Natural killer cell treated with Interleukin-12 subunit alpha and Interleukin-12 subunit beta and Interleukin-15 and Interleukin-18, amount 100 ng/mL, for 72 hours (primary cell): ENCODE data around the gene EYA2. TPM values are rescaled to one million over a fixed set of nuclear protein-coding genes. Genes with fewer than 3 reads are reported as not detected.
"Not testable (repeated sequence)": the region's sequence is repeated elsewhere in the genome, so short reads cannot be mapped to it uniquely, and the experiment has no call there.

Source experiments
- ATAC-seq, 2 donors: fragments of 150-1000 bp; cut with Tn5 transposase in 1 of 2; sonication (Bioruptor Pico), chemical (Tn5 transposase) in 1 of 2; 2 replicates each; pipeline ENCODE4 v1.10.0; 2021
- DNase-seq: peaks from one replicate; pipeline ENCODE4 v3.0.0; 2022; ENCODE audit warnings: low spot score
- H3K27ac Mint-ChIP-seq, 2 donors: 1 replicate in 1 of 2; 2 replicates in 1 of 2; pipeline ENCODE4 v1.8.0; 2022; ENCODE audit warnings: mixed read lengths in 2 of 2, mild to moderate bottlenecking in 1 of 2, moderate library complexity in 1 of 2
- H3K27me3 Mint-ChIP-seq, 2 donors: 1 replicate in 1 of 2; 2 replicates in 1 of 2; pipeline ENCODE4 v1.8.0; 2022; ENCODE audit warnings: mixed read lengths in 2 of 2
- H3K36me3 Mint-ChIP-seq: one replicate; pipeline ENCODE4 v1.8.0; 2022; ENCODE audit warnings: mixed read lengths
- H3K4me1 Mint-ChIP-seq, 2 donors: 1 replicate in 1 of 2; 2 replicates in 1 of 2; pipeline ENCODE4 v1.8.0; 2022; ENCODE audit warnings: low read depth in 2 of 2, mixed read lengths in 2 of 2, mild to moderate bottlenecking in 1 of 2
- H3K4me3 Mint-ChIP-seq: one replicate; pipeline ENCODE4 v1.8.0; 2022; ENCODE audit warnings: mixed read lengths
- H3K9me3 Mint-ChIP-seq: 2 replicates; pipeline ENCODE4 v1.8.0; 2022; ENCODE audit warnings: mixed read lengths
- total RNA-seq, 2 donors: library from RNA; stranded (reverse); gene quantifications; one replicate each; pipeline ENCODE4 v1.2.3, GENCODE V29; 2022

Gene EYA2
- total RNA-seq, 2 donors from 2014 or later: 0.17 TPM; not detected in 1

- no peak for DNase-seq
- H3K4me1 Mint-ChIP-seq: no peaks in the 10 kb centered on the region
- ATAC-seq: no peak
- H3K36me3 Mint-ChIP-seq: no peaks in the 10 kb centered on the region
- H3K4me3 Mint-ChIP-seq: no peak overlapping the region
- no peak overlapping the region for H3K27ac Mint-ChIP-seq
- peaks cover 11 to 16% of the 10 kb centered on the region in 2 donors for H3K27me3 Mint-ChIP-seq
- H3K9me3 Mint-ChIP-seq: no peaks in the 10 kb centered on the region
Observed at GRCh38 chr20:46930640-46931339, 36.1 kb downstream of the EYA2 start.

GRCh38 chr20:46931699-46932098 is 37.1 kb downstream of the EYA2 start:
- DNase-seq (no peak), ATAC-seq (no peak)
- Mint-ChIP-seq H3K4me1 (no peaks in the 10 kb centered on the region), H3K27ac (no peak overlapping the region), H3K36me3 (no peaks in the 10 kb centered on the region), H3K4me3 (no peak overlapping the region), H3K9me3 (no peaks in the 10 kb centered on the region), H3K27me3 (peaks cover 11 to 16% of the 10 kb centered on the region in 2 donors)

GRCh38 chr20:46932439-46932838 is 37.8 kb downstream of the EYA2 start:
- not testable (repeated sequence) for H3K9me3 Mint-ChIP-seq, DNase-seq, ATAC-seq, H3K36me3 Mint-ChIP-seq, H3K4me3 Mint-ChIP-seq, H3K27ac Mint-ChIP-seq, H3K4me1 Mint-ChIP-seq
- peaks cover 11 to 12% of the 10 kb centered on the region in 2 donors for H3K27me3 Mint-ChIP-seq

DNA sequence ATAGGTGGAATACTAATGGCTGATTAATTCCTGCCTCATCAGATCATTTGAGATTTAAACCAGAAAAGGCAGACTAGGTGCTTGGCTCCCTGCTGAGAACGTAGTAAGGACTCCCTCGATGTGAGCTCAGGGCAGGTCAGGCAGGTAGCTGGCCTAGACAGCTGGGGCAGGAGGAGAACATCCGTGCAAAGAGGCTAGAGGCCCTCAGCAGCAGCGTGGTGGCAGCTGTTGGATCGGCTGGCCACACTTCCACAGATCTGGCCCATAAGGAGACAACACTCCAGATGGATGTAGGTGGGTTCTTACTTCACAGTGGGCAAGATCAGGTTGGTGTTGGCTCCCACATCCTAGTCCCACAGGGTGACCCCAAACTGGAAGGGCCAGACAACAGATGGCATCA is 38.5 kb downstream of the EYA2 start:
- no peaks in the 10 kb centered on the region for H3K9me3 Mint-ChIP-seq
- peaks cover 11 to 12% of the 10 kb centered on the region in 2 donors for H3K27me3 Mint-ChIP-seq
- H3K36me3 Mint-ChIP-seq: no peaks in the 10 kb centered on the region
- peak in 1 of 2 donors; percentile 4 for ATAC-seq
- H3K4me3 Mint-ChIP-seq: no peak overlapping the region
- H3K27ac Mint-ChIP-seq: no peak overlapping the region
- no peaks in the 10 kb centered on the region for H3K4me1 Mint-ChIP-seq
- no peak for DNase-seq

GRCh38 chr20:46934746-46935287 is 40.2 kb downstream of the EYA2 start:
- no peak for ATAC-seq
- Mint-ChIP-seq H3K4me3 (no peak overlapping the region), H3K36me3 (no peaks in the 10 kb centered on the region), H3K27me3 (peaks cover 0 to 20% of the 10 kb centered on the region in 2 donors), H3K9me3 (no peaks in the 10 kb centered on the region), H3K27ac (no peak overlapping the region), H3K4me1 (no peaks in the 10 kb centered on the region)
- DNase-seq: no peak

GRCh38 chr20:46935394-46936017 is 40.9 kb downstream of the EYA2 start:
- Mint-ChIP-seq H3K36me3 (no peaks in the 10 kb centered on the region), H3K4me3 (no peak overlapping the region), H3K27me3 (peaks cover 0 to 17% of the 10 kb centered on the region in 2 donors), H3K27ac (no peak overlapping the region), H3K9me3 (no peaks in the 10 kb centered on the region), H3K4me1 (no peaks in the 10 kb centered on the region)
- ATAC-seq: no peak
- DNase-seq: no peak

DNA sequence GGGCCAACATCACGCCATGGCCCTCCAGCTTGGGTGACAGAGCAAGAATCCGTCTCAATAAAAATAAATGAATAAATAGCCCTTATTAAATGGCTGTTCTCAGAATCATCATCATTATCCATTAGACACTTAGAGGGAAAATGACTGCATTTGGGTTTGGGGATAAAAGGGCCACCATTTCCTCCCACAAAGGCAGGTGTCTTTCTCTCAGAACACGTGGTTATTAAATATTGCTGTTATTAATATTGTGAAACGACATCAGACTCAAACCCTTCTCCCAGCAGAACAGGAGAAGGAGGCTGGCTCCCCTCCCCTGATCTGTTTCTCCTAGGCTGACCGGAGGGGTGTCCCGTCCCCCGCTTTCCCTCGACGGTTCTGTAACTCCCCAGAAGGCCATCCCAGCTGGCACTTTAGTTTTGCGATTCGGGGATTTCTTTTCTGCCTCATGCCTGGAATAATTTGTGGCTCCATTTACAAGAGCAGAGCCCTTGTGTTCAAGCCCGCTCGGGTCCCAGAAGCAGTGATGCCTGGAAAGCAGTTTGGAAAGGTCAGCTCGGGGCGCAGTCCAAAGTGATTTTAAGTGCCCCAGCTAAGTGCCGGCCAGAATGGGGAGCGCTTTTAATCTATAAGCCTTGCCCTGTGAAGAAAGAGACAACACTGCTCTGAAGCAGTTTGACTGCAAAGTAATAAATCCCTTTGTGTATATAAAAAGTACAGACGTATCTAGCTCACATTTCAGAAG is 41.9 kb downstream of the EYA2 start:
- ATAC-seq (no peak), DNase-seq (no peak)
- Mint-ChIP-seq H3K4me1 (no peaks in the 10 kb centered on the region), H3K36me3 (no peaks in the 10 kb centered on the region), H3K9me3 (no peaks in the 10 kb centered on the region), H3K4me3 (no peak overlapping the region), H3K27me3 (peaks cover 0 to 16% of the 10 kb centered on the region in 2 donors), H3K27ac (no peak overlapping the region)

DNA sequence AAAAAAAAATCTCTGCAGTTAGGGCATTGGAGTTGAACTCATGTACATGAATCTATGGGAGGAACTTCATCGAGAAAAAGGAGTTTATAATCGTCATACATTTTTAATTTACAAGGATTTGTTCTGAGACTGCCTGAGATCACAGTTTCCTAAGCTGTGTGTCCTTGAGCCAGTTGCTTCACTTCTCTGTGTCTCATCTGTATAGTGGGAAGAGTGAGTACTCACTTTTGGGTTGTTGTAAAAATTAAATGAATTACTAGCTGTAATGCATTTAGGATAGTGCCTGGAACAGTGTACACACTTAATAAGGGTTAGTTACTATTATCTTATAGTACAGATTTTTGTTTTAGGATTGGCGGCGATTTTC is 42.5 kb downstream of the EYA2 start:
- no peaks in the 10 kb centered on the region for H3K36me3 Mint-ChIP-seq
- ATAC-seq (no peak), DNase-seq (no peak)
- H3K9me3 Mint-ChIP-seq: no peaks in the 10 kb centered on the region
- no peak overlapping the region for H3K4me3 Mint-ChIP-seq
- peaks cover 0 to 16% of the 10 kb centered on the region in 2 donors for H3K27me3 Mint-ChIP-seq
- H3K4me1 Mint-ChIP-seq: no peaks in the 10 kb centered on the region
- H3K27ac Mint-ChIP-seq: no peak overlapping the region

GRCh38 chr20:46937533-46938226 is 43.0 kb downstream of the EYA2 start:
- H3K4me3 Mint-ChIP-seq: no peak overlapping the region
- no peak overlapping the region for H3K27ac Mint-ChIP-seq
- no peaks in the 10 kb centered on the region for H3K36me3 Mint-ChIP-seq
- peaks cover 0 to 13% of the 10 kb centered on the region in 2 donors for H3K27me3 Mint-ChIP-seq
- H3K9me3 Mint-ChIP-seq: no peaks in the 10 kb centered on the region
- no peaks in the 10 kb centered on the region for H3K4me1 Mint-ChIP-seq
- ATAC-seq (no peak), DNase-seq (no peak)

GRCh38 chr20:46938434-46938833 is 43.8 kb downstream of the EYA2 start:
- Mint-ChIP-seq H3K4me3 (no peak overlapping the region), H3K9me3 (no peaks in the 10 kb centered on the region), H3K4me1 (no peaks in the 10 kb centered on the region), H3K36me3 (no peaks in the 10 kb centered on the region), H3K27ac (no peak overlapping the region), H3K27me3 (peaks cover 0 to 13% of the 10 kb centered on the region in 2 donors)
- ATAC-seq: no peak
- DNase-seq: no peak

DNA sequence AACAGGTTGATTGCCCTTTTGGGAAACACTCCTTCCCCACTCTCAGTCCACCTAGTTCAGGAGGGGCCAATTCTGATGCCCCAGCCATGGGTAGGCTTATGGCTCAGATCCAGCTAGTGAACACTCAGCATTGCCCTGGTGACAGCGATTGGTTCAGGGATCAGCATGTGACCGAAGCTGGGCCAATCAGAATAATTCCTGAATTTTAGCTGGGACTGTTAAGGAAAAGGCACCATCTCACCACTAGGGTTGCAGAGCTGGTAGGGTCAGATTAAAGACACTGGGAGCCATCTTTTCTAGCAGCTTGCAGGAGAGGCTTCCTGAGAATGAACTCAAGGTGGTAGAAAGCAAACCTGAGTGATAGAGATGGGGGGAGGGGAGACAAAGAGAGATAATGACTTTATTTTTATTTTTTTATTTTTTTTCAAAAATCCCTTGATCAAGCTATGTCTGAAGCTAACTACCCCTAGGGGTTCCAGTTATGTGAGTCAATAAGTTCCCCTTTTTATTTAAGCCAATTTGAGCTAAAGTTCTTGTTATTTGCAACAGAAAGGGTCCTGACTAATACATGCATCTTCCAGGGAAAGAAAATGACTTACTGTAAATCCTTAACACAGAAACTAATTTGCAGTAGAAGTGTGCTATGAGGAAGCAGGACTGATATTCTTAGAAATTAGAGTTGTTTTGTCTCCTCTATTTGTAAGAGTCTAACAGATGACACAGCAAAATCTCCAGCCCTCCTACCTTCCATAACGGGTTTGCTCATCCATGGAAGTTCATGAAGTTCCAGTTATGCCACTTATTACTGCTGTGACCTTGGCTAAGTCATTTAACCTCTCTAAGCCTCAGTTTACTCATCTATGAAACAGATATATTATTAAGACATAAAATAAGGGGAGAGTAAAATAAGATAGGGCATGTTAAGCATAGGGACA is 44.7 kb downstream of the EYA2 start:
- Mint-ChIP-seq H3K9me3 (no peaks in the 10 kb centered on the region), H3K4me1 (no peaks in the 10 kb centered on the region), H3K4me3 (no peak overlapping the region), H3K27ac (no peak overlapping the region), H3K36me3 (no peaks in the 10 kb centered on the region), H3K27me3 (peaks cover 0 to 13% of the 10 kb centered on the region in 2 donors)
- ATAC-seq: no peak
- no peak for DNase-seq

GRCh38 chr20:46940616-46941015 is 46.0 kb downstream of the EYA2 start:
- Mint-ChIP-seq H3K4me3 (no peak overlapping the region), H3K36me3 (no peaks in the 10 kb centered on the region), H3K9me3 (no peaks in the 10 kb centered on the region), H3K27ac (no peak overlapping the region), H3K27me3 (peaks cover 0 to 9% of the 10 kb centered on the region in 2 donors), H3K4me1 (no peaks in the 10 kb centered on the region)
- DNase-seq: no peak
- peak; percentile 10 to 20 for ATAC-seq

DNA sequence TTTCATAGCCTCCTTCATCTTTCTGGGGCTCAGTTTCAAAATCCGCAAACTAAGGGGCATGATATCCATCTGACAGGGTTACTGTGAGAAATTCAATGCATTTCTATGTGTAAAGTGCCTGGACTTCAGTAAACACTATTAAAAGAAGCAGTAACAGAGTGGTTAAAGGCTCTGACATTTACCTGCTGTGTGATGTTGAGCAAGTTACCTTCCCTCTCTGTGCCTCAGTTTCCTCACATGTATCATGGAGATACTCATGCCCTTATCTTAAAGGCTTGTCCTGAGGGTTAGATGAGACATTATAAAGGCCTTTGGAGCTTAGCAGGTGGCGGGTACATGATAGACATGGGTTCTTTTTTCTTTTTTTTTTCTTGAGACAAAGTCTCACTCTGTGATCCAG is 46.8 kb downstream of the EYA2 start:
- Mint-ChIP-seq H3K27ac (no peak overlapping the region), H3K27me3 (peaks cover 0 to 9% of the 10 kb centered on the region in 2 donors)
- DNase-seq: no peak

More for the DNA sequence above, 46.8 kb downstream of the EYA2 start:
- H3K4me1 Mint-ChIP-seq: no peaks in the 10 kb centered on the region
- no peaks in the 10 kb centered on the region for H3K36me3 Mint-ChIP-seq
- no peaks in the 10 kb centered on the region for H3K9me3 Mint-ChIP-seq
- H3K4me3 Mint-ChIP-seq: no peak overlapping the region
- no peak for ATAC-seq
